Stimulated activated CD8-positive, alpha-beta memory T cell treated with anti-CD3 and anti-CD28 coated beads, Interleukin-15, amount 100 ng/mL, for 1 hour (primary cell): ENCODE data around the gene ESX1.
"Not testable (repeated sequence)": the region's sequence is repeated elsewhere in the genome, so short reads cannot be mapped to it uniquely, and the experiment has no call there.

Experiments
- DNase-seq: peaks from one replicate; pipeline ENCODE4 v3.0.0-alpha.2; 2020; ENCODE audit warnings: low read depth

ESX1 gene

GRCh38 chrX:104254442-104255115 lies at the start of gene ESX1:
Gene ESX1, minus strand, starts transcription at chrX:104254933. Its CDS starts 84 bp downstream, at chrX:104254849.
- no peak for DNase-seq

GRCh38 chrX:104295636-104296035 lies 40.9 kb upstream of the ESX1 start:
- no peak for DNase-seq

GRCh38 chrX:104288961-104289360 lies 34.2 kb upstream of the ESX1 start:
- DNase-seq, result no peak

- DNase-seq, result no peak
Observed at GRCh38 chrX:104288269-104288668, 33.5 kb upstream of the ESX1 start.

GRCh38 chrX:104285201-104285600 lies 30.5 kb upstream of the ESX1 start:
- no peak for DNase-seq

- no peak for DNase-seq
Observed at GRCh38 chrX:104284507-104284906, 29.8 kb upstream of the ESX1 start.

GRCh38 chrX:104282166-104282725 lies 27.5 kb upstream of the ESX1 start:
- DNase-seq, result no peak

- no peak for DNase-seq
Observed at GRCh38 chrX:104281564-104281963, 26.8 kb upstream of the ESX1 start.

GRCh38 chrX:104280609-104281008 lies 25.9 kb upstream of the ESX1 start:
- DNase-seq, result no peak

- DNase-seq, result no peak
Observed at GRCh38 chrX:104270916-104271512, 16.3 kb upstream of the ESX1 start.

- DNase-seq, result no peak
Observed at GRCh38 chrX:104270212-104270611, 15.5 kb upstream of the ESX1 start.

GRCh38 chrX:104255465-104255864 lies 732 bp upstream of the ESX1 start:
- DNase-seq, result no peak

- no peak for DNase-seq
Observed at GRCh38 chrX:104253567-104254441, 929 bp downstream of the ESX1 start.

- DNase-seq, result no peak
Observed at GRCh38 chrX:104250470-104250869, 4.3 kb downstream of the ESX1 start.

- not testable (repeated sequence) for DNase-seq
Observed at GRCh38 chrX:104230060-104230459, 24.7 kb downstream of the ESX1 start.

- no peak for DNase-seq
Observed at GRCh38 chrX:104211187-104211586, 43.5 kb downstream of the ESX1 start.

- DNase-seq, result no peak
Observed at GRCh38 chrX:104205548-104205947, 49.2 kb downstream of the ESX1 start.
